HG03175 (cell line): ENCODE results near the gene SMYD4.
"Not testable (repeated sequence)": the region's sequence is repeated elsewhere in the genome, so short reads cannot be mapped to it uniquely, and the experiment has no call there.

ENCODE experiments used
- ATAC-seq: cut with Tn5 transposase; IDR thresholded peaks from one replicate; pipeline ENCODE4 v1.9.1; 2021; ENCODE audit warnings: mild to moderate bottlenecking, moderate library complexity; ENCODE audit not compliant: unreplicated experiment

Gene SMYD4

DNA sequence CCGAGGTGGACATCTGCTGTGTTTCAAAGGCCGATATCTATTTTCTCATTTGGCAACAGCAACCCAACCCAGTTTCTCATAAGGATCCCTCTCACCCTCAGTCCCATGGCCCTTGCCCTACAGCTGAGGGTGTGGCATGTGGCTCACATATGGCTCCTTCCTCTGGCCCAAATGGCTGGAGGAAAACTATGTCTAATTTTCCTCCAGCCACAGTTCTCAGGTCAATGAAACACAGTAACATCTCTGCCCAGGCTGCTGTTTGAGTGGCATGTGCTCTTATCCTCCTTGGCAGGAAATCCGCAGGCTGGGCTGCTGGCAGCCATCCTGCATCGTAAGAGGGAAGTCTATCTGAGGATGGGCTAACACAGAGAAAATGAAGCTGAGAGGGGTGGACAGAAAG is 43.8 kb downstream of the SMYD4 start:
- no peak for ATAC-seq

- ATAC-seq = no peak
These were observed 45.7 kb downstream of the SMYD4 start for GRCh38 chr17:1783834-1784611.

GRCh38 chr17:1783271-1783670 is 46.4 kb downstream of the SMYD4 start:
- ATAC-seq = no peak

DNA sequence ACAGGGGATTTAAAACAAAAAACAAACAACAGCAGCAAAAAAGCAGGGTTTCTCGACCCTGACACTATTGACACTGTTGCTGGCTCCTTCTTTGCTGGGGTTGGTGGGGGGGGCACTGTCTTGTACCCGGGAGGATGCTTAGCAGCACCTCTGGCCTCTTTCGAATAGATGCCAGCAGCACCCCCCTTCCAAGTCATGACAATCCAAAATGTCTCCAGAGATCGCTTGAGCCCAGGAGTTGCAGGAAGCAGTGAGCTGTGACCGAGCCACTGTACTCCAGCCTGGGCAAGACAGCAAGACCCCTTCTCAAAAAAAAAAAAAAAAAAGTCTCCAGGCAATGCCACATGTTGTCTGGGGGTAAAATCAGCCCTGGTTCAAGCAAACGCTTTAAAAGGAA is 47.5 kb downstream of the SMYD4 start:
- ATAC-seq = no peak

DNA sequence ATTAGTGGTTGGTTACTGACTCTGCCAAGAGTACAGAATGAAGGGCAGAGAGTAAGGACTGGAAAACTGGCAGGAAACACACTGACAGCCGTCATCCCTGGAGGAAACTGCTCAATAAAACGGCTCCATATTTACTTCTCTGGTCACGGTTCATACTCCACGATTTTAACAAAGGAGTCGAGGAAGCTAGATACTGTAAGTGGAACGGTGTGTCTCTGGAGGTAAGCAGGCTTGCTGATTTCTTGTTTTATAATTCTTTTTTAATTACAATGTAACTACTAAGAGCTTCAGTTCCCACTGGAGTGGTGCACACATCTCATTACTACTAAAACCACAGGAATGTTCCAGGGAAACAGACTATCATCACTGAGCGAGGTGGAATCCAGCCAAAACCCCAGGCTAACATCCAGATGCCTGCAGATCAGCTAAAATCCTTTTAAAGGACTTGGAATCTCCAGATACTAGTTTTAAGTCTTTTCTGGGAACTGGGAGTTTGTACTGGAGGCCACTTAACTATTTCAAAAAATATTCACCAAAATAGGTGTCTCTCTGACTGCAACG is 50.1 kb downstream of the SMYD4 start:
- no peak for ATAC-seq

DNA sequence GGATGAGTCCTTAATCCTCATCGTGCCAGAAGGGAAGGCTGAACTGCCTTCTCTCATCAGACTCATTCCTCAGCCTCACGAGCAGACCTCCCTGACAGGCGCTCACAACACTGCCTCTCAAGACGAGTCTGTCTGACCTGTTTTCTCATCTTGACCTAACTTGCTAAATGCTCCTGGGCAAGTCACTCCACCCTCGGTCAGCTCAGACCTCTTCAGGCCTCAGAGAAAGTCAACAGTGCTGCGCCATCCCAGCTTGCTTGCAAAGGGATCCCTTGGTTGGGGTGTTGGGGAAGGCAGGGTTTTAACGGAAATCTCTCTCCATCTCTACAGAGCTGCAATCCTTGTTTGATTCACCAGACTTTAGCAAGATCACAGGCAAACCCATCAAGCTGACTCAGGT is 52.8 kb downstream of the SMYD4 start:
- ATAC-seq = no peak

- ATAC-seq = no peak
These were observed 53.4 kb downstream of the SMYD4 start for GRCh38 chr17:1776328-1776727.

- no peak for ATAC-seq
These were observed 55.1 kb downstream of the SMYD4 start for GRCh38 chr17:1774390-1775176.

- ATAC-seq = no peak
These were observed 56.0 kb downstream of the SMYD4 start for GRCh38 chr17:1773696-1774181.

GRCh38 chr17:1773000-1773695 is 56.6 kb downstream of the SMYD4 start:
- not testable (repeated sequence) for ATAC-seq

GRCh38 chr17:1769822-1770477 is 59.8 kb downstream of the SMYD4 start:
- ATAC-seq = no peak

DNA sequence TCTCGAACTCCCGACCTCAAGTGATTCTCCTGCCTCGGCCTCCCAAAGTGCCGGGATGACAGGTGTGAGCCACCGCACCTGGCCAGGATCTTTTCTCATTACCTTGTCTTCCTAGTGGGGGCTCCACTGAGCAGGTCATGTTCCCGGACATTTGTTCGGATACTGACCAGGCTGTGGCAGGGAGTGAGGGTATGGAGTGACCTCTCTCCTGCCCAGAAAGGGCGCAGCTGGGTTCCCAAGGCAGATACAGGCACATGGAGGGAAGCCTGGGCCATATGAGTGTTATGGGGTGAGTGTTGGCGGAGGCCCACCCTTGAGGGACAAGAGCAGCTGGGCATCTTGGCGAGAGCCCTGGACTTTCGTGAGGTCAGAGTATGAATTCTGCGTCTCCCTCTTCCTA is 62.3 kb downstream of the SMYD4 start:
- no peak for ATAC-seq

GRCh38 chr17:1766382-1767135 is 63.1 kb downstream of the SMYD4 start:
- no peak for ATAC-seq

- no peak for ATAC-seq
These were observed 64.1 kb downstream of the SMYD4 start for GRCh38 chr17:1765576-1765975.

DNA sequence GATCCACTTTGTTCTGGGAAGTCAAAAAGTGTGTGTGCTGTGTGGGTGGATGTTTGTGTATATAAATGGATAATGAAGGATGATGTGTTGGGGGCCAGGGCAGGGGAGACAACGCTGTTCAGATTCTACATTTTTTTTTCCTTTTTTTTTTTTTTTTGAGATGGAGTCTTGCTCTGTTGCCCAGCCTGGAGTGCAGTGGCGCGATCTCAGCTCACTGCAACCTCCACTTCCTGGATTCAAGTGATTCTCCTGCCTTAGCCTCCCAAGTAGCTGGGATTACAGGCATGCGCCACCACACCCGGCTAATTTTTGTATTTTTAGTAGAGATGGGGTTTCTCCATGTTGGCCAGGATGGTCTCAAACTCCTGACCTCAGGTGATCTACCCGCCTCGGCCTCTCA is 65.0 kb downstream of the SMYD4 start:
- not testable (repeated sequence) for ATAC-seq

DNA sequence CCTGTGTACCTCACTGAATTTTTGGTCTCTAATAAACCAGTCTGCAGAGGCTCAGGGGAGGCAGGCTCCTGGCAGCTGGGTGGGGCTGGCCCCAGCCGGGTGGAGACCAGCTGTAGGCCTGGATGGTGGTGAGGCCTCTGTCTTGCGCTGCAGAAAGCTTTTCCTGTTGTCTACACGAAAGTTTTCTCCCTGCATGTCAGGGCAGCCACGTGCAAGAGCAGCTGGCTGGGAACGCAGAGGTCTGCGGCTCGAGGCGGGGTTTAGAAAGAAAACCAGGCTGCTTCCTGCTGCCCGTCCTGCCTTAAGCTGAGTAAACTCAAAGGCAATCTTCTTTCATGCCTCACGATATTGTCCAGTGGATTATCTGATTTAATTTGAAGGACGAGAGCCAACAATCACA is 65.4 kb downstream of the SMYD4 start:
- no peak for ATAC-seq

DNA sequence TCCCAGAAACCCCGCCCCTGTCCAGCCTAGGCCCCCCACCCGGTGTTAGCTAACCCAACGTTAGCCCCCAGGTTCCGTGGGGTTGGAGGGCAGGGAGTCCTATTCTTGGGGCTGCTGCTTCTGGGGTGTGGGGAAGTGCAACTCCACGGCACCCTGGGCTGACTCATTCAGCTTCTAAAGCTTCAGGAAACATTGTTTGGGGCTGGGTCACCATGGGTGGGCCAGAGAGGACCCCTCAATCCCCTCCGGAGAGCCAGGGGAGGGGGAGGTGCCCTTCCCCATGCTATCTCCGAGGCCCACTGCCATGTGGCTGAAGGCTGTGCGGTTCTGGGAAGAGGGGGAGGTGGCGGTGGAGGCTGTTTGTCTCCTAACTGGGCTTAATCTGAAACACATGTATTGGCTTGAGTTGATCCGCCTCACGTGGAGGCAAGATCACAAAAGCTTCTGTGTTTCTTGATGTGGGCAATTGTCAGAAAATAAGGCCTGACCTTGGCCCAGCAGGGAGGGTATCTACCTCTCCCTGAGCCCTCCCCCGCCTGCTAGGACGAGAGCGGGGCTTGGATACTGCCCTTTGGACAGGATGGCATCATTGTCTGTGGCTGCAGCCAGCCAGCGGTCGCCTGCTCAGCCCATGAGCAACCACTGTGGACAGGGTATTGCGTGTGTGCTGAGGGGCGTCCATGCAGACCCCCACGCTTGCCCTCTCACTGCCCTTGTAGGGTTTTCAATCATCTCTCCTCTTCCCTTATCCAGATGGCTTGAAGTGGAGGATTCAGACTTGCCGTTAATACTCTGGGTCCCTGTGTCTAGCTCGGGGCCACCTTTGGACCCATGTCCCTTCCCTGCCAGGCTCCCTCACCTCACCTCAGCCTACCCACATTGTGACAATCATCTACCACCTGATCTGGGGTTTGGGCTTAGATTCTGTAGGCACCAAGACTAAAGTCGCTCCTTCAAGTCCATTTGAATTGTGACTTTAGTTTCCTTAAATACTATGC is 66.5 kb downstream of the SMYD4 start:
- ATAC-seq = no peak

- ATAC-seq = no peak
These were observed 67.3 kb downstream of the SMYD4 start for GRCh38 chr17:1762233-1762900.
